Adrenal gland (tissue), 12 donors: Measurements from ENCODE around the gene MAP1B. TPM values are rescaled to one million over a fixed set of nuclear protein-coding genes. Genes with fewer than 3 reads are reported as not detected.

Experiments used
- DNase-seq, 7 donors: peaks; one replicate each; pipeline ENCODE4 v3.0.0-alpha.2; 2019 to 2020
- H3K27ac ChIP-seq, 5 donors: fragments of 200-600 bp; sonication (generic) in 4 of 5; 1 replicate in 3 of 5; 2 replicates in 2 of 5; pipeline versions ENCODE4 v1.5.1 to v1.8.0; 2016 to 2020; ENCODE audit warnings: mild to moderate bottlenecking in 1 of 5
- H3K27me3 ChIP-seq: fragments of 200-600 bp; 2 replicates; pipeline ENCODE4 v1.8.0; 2021
- H3K36me3 ChIP-seq, 2 donors: fragments of 200-600 bp; replicated peaks in 1 of 2; 1 replicate in 1 of 2; 2 replicates in 1 of 2; pipeline versions ENCODE4 v1.5.1 to v1.8.0; 2018 to 2022
- H3K4me1 ChIP-seq, 2 donors: fragments of 200-600 bp; replicated peaks in 1 of 2; 1 replicate in 1 of 2; 2 replicates in 1 of 2; pipeline versions ENCODE4 v1.5.1 to v1.8.0; 2018 to 2021
- H3K4me3 ChIP-seq, 4 donors: fragments of 200-600 bp; sonication (generic) in 3 of 4; one replicate each; pipeline ENCODE4 v1.5.1; 2016 to 2018
- H3K9me3 ChIP-seq, 3 donors: fragments of 200-600 bp; sonication (generic) in 1 of 3; replicated peaks in 1 of 3; 1 replicate in 2 of 3; 2 replicates in 1 of 3; pipeline versions ENCODE4 v1.5.1 to v1.8.0; 2016 to 2021
- CTCF ChIP-seq, 6 experiments: fragments of 450-650 bp in 4 of 6; fragments of 200-600 bp in 2 of 6; sonication (generic) in 1 of 6; IDR thresholded peaks; 1 replicate in 5 of 6; 2 replicates in 1 of 6; pipeline versions ENCODE4 v1.5.1 to v1.8.0; 2016 to 2021; ENCODE audit warnings: antibody characterized with exemption in 6 of 6, mild to moderate bottlenecking in 2 of 6, moderate library complexity in 1 of 6
- POLR2A ChIP-seq, 2 donors: fragments of 450-650 bp; IDR thresholded peaks; one replicate each; pipeline ENCODE4 v1.6.1; 2017; ENCODE audit warnings: antibody characterized with exemption in 2 of 2, mild to moderate bottlenecking in 2 of 2, moderate library complexity in 1 of 2
- WGBS, 4 donors: extraction: QIAGEN DNeasy Blood & Tissue Kit in 2 of 4; methylation state at CpG; one replicate each; pipeline versions ENCODE4 v1.1.5 to v1.1.7; 2013 to 2017; 5-methylcytosine and 5-hydroxymethylcytosine counted together
- intact Hi-C, 2 donors: fragments of 100-400 bp; cut with DNase I; formaldehyde crosslinking; loops; one replicate each; pipeline versions ENCODE4 v1.14.1 to v1.15.0; 2022 to 2023
- polyA plus RNA-seq, 3 donors: library from polyadenylated mRNA; stranded (reverse); fragments of 200-250 nt in 2 of 3; fragments of 350-450 nt in 1 of 3; fragmentation: Illumina TruSeq in 1 of 3; extraction: RNeasy Lipid Tissue Mini Kit (QIAGEN cat#74804) in 1 of 3; gene quantifications; one replicate each; pipeline ENCODE4 v1.2.3, GENCODE V29; 2013 to 2014
- total RNA-seq, 9 donors: library from RNA; depleted of rRNA in 4 of 9; stranded (reverse); fragments of >200 nt in 4 of 9; fragments of 120-200 nt in 1 of 9; fragmentation: NEBNext Ultra II Directional in 1 of 9; extraction: Animal tissue kit (Norgen Biotek cat#: 25700) in 1 of 9; gene quantifications; one replicate each; pipeline versions ENCODE4 v1.1.0 to v1.2.4, GENCODE V29; 2013 to 2023
- donor health status: healthy with polysubstance abuse.
- donor health status: Bipolar disorder and iron deficiency.
- donor health status: DM: yes; HTN: yes; CAD: no.
- donor health status: DM: no; HTN: no; CAD: no.
- donor health status: DM: no; HTN: no; CAD: no.
- donor health status: DM: yes; HTN: yes; CAD: no.

Gene MAP1B
- total and polyA plus RNA-seq, 12 donors: 11.5 to 258 (median 67.5) TPM

GRCh38 chr5:72231991-72232703, 124.9 kb downstream of the MAP1B start:
- H3K27me3 ChIP-seq: no peaks in the 10 kb centered on the region
- TF ChIP-seq CTCF (IDR thresholded peaks at IDR 0.05): no peak
- no peak for TF ChIP-seq POLR2A (IDR thresholded peaks at IDR 0.05)
- H3K4me1 ChIP-seq: no peaks in the 10 kb centered on the region
- peaks cover 0 to under 1% of the 10 kb centered on the region in 2 donors for H3K36me3 ChIP-seq
- H3K27ac ChIP-seq: no peak overlapping the region
- no peak for DNase-seq
- H3K4me3 ChIP-seq: no peak overlapping the region
- no peaks in the 10 kb centered on the region for H3K9me3 ChIP-seq
- intact Hi-C loops: no loop called here
- 70 to 76% (median 74%) methylated on average over 6 of the region's 6 CpGs for WGBS, 4 donors

GRCh38 chr5:72232838-72233237, 125.6 kb downstream of the MAP1B start:
- TF ChIP-seq CTCF (IDR thresholded peaks at IDR 0.05): no peak
- TF ChIP-seq POLR2A (IDR thresholded peaks at IDR 0.05): no peak
- no peak for DNase-seq
- 64 to 76% (median 69%) methylated on average over 2 of the region's 2 CpGs for WGBS, 4 donors
- intact Hi-C loops: no loop called here
- no peaks in the 10 kb centered on the region for H3K4me1 ChIP-seq
- H3K9me3 ChIP-seq: no peaks in the 10 kb centered on the region
- no peak overlapping the region for H3K4me3 ChIP-seq
- no peaks in the 10 kb centered on the region for H3K27me3 ChIP-seq
- H3K36me3 ChIP-seq: peaks cover 0 to 4% of the 10 kb centered on the region in 2 donors
- H3K27ac ChIP-seq: no peak overlapping the region

GRCh38 chr5:72233835-72234234, 126.6 kb downstream of the MAP1B start:
- Histone ChIP-seq H3K27ac (no peak overlapping the region), H3K9me3 (no peaks in the 10 kb centered on the region), H3K4me3 (no peak overlapping the region), H3K36me3 (peaks cover 0 to 4% of the 10 kb centered on the region in 2 donors), H3K27me3 (no peaks in the 10 kb centered on the region), H3K4me1 (no peaks in the 10 kb centered on the region)
- TF ChIP-seq CTCF (IDR thresholded peaks at IDR 0.05): no peak
- no peak for TF ChIP-seq POLR2A (IDR thresholded peaks at IDR 0.05)
- no peak for DNase-seq
- 63 to 90% (median 78%) methylated on average over 1 of the region's 1 CpG for WGBS, 4 donors
- intact Hi-C loops: no loop called here

- no peak for DNase-seq
- Histone ChIP-seq H3K27ac (no peak overlapping the region), H3K36me3 (peaks cover 0 to 4% of the 10 kb centered on the region in 2 donors), H3K9me3 (no peaks in the 10 kb centered on the region), H3K4me1 (no peaks in the 10 kb centered on the region), H3K27me3 (no peaks in the 10 kb centered on the region), H3K4me3 (no peak overlapping the region)
- TF ChIP-seq POLR2A (IDR thresholded peaks at IDR 0.05): no peak
- intact Hi-C loops: no loop called here
Measured at GRCh38 chr5:72234265-72234700, 127.0 kb downstream of the MAP1B start.

- no peak overlapping the region for H3K27ac ChIP-seq
- H3K4me3 ChIP-seq: no peak overlapping the region
- no peak for DNase-seq
- intact Hi-C loops: no loop called here
- peaks cover 0 to 4% of the 10 kb centered on the region in 2 donors for H3K36me3 ChIP-seq
- no peak for TF ChIP-seq POLR2A (IDR thresholded peaks at IDR 0.05)
- TF ChIP-seq CTCF (IDR thresholded peaks at IDR 0.05): no peak
- WGBS, 4 donors: 97 to 100% (median 99%) methylated on average over 1 of the region's 1 CpG
- H3K27me3 ChIP-seq: no peaks in the 10 kb centered on the region
- no peaks in the 10 kb centered on the region for H3K4me1 ChIP-seq
- H3K9me3 ChIP-seq: no peaks in the 10 kb centered on the region
Measured at GRCh38 chr5:72234868-72235267, 127.6 kb downstream of the MAP1B start.
